MCF 10A (cell line): ENCODE data around the gene FNDC10. TPM values are rescaled to one million over a fixed set of nuclear protein-coding genes. Genes with fewer than 3 reads are reported as not detected.
"Not testable (repeated sequence)": the region's sequence is repeated elsewhere in the genome, so short reads cannot be mapped to it uniquely, and the experiment has no call there.

Experiments
- BruUV-seq: library from RNA; stranded (reverse); fragments of 400-500 nt; replicated peaks from 2 replicates; lab custom pipeline; 2021; lab: Mats Ljungman, UMichigan
- CTCF ChIA-PET: fragments of 300-600 bp; sonication (Branson Sonifier 250); formaldehyde crosslinking; extraction: SDS; loops from one replicate; lab custom pipeline; 2021; ENCODE audit warnings: antibody characterized with exemption, inconsistent platforms; lab: Yijun Ruan, JAX
- POLR2A ChIA-PET: fragments of 300-600, 350-650 bp; sonication (Branson Sonifier 250); formaldehyde crosslinking; extraction: SDS; loops from one replicate; lab custom pipeline; 2020; ENCODE audit warnings: antibody characterized with exemption, inconsistent platforms; lab: Yijun Ruan, JAX
- DNase-seq: peaks from one replicate; pipeline ENCODE4 v3.0.0-alpha.2; 2018; ENCODE audit not compliant: unreplicated experiment
- H3K27ac Mint-ChIP-seq: one replicate; pipeline ENCODE4 v1.8.0; 2022; ENCODE audit warnings: mild to moderate bottlenecking, low read depth, mixed read lengths; ENCODE audit not compliant: unreplicated experiment
- H3K27me3 Mint-ChIP-seq: one replicate; pipeline ENCODE4 v1.8.0; 2022; ENCODE audit warnings: mixed read lengths; ENCODE audit not compliant: insufficient read depth, unreplicated experiment
- H3K36me3 Mint-ChIP-seq: one replicate; pipeline ENCODE4 v1.8.0; 2022; ENCODE audit warnings: mild to moderate bottlenecking, moderate library complexity, mixed read lengths; ENCODE audit not compliant: insufficient read depth, unreplicated experiment
- H3K4me1 Mint-ChIP-seq: one replicate; pipeline ENCODE4 v1.8.0; 2022; ENCODE audit warnings: mixed read lengths; ENCODE audit not compliant: insufficient read depth, unreplicated experiment
- H3K4me3 Mint-ChIP-seq: one replicate; pipeline ENCODE4 v1.8.0; 2022; ENCODE audit warnings: mild to moderate bottlenecking, moderate library complexity, mixed read lengths; ENCODE audit not compliant: unreplicated experiment
- H3K9me3 Mint-ChIP-seq: one replicate; pipeline ENCODE4 v1.8.0; 2022; ENCODE audit warnings: mixed read lengths; ENCODE audit not compliant: unreplicated experiment
- intact Hi-C: fragments of 100-400 bp; cut with micrococcal nuclease; formaldehyde crosslinking; loops from 2 replicates; pipeline ENCODE4 v1.14.1; 2022
- total RNA-seq: library from RNA; stranded (reverse); gene quantifications from 2 replicates; pipeline ENCODE4 v1.2.3, GENCODE V29; 2022
- TF ChIP-seq, protein P1 (sequence below): fragments of 200-600 bp; IDR thresholded peaks from one replicate; pipeline ENCODE4 v1.8.0; 2022; ENCODE audit warnings: antibody characterized with exemption, mild to moderate bottlenecking; ENCODE audit not compliant: unreplicated experiment

FNDC10 gene
- total RNA-seq, 1 experiment from 2014 or later: 5.1 TPM

DNA sequence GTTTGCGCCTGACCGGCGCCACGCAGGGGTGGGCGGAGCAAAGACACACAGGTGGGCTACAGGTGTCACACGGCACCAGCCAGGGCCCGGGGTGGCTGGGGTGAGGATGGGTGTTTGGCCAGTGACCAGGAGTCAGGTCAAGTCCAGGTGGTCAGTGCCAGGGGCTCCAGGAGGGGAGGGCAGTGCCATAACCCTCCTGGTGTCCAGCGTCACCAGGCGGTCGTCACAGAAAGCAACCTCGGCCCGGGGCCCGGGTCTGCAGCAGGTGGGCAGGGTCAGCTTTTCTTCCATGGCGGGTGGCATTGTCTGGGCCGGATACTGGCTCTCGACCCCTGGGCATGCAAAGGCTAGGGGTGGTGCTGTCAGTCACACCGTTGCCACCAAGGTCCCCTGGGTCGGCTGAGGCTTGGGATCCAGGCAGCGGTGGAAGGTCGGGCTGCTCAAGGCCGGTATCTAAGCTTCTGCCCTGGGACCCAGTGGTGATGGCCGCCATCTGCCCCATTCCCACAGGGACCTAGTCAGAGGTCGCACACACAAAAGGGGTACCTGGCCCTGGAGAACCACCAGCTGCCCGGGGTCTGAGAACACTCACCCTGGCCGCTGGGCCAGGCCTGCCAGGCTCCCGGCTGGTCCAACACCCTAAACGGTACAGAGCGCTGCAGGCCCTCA, 1.8 kb downstream of the FNDC10 start:
- intact Hi-C loops: no loop called here
- CTCF ChIA-PET: interaction anchor here (0.5 to 0.6 kb wide), 4 partner anchors 10 to 398 kb away, joined by 3 to 4 read pairs (median 4); no protein-coding TSS in a partner anchor
- no peaks in the 10 kb centered on the region for H3K9me3 Mint-ChIP-seq
- H3K4me1 Mint-ChIP-seq: no peaks in the 10 kb centered on the region
- H3K36me3 Mint-ChIP-seq: no peaks in the 10 kb centered on the region
- BruUV-seq: no TSS peak
- no peak overlapping the region for H3K27ac Mint-ChIP-seq
- POLR2A ChIA-PET: interaction anchor here (0.7 to 1.1 kb wide), 2 partner anchors 22 to 26 kb away, joined by 3 to 6 read pairs; no protein-coding TSS in a partner anchor
- peak overlapping the region; percentile 62 for H3K4me3 Mint-ChIP-seq
- no peaks in the 10 kb centered on the region for H3K27me3 Mint-ChIP-seq
- TF ChIP-seq, protein P1, sequence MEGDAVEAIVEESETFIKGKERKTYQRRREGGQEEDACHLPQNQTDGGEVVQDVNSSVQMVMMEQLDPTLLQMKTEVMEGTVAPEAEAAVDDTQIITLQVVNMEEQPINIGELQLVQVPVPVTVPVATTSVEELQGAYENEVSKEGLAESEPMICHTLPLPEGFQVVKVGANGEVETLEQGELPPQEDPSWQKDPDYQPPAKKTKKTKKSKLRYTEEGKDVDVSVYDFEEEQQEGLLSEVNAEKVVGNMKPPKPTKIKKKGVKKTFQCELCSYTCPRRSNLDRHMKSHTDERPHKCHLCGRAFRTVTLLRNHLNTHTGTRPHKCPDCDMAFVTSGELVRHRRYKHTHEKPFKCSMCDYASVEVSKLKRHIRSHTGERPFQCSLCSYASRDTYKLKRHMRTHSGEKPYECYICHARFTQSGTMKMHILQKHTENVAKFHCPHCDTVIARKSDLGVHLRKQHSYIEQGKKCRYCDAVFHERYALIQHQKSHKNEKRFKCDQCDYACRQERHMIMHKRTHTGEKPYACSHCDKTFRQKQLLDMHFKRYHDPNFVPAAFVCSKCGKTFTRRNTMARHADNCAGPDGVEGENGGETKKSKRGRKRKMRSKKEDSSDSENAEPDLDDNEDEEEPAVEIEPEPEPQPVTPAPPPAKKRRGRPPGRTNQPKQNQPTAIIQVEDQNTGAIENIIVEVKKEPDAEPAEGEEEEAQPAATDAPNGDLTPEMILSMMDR: no peak
- DNase-seq: no peak

GRCh38 chr1:1597275-1597930, 2.5 kb downstream of the FNDC10 start:
- DNase-seq: no peak
- TF ChIP-seq, protein P1: peak; percentile 30

GRCh38 chr1:1596493-1597274, 3.3 kb downstream of the FNDC10 start:
- intact Hi-C loops: no loop called here
- H3K27ac Mint-ChIP-seq: no peak overlapping the region
- H3K36me3 Mint-ChIP-seq: no peaks in the 10 kb centered on the region
- H3K4me3 Mint-ChIP-seq: no peak overlapping the region
- POLR2A ChIA-PET: interaction anchor here (0.6 to 1.1 kb wide), 3 partner anchors 18 to 91 kb away, joined by 3 to 6 read pairs (median 3); no protein-coding TSS in a partner anchor
- CTCF ChIA-PET: no interaction called here
- no TSS peak for BruUV-seq
- TF ChIP-seq, protein P1: no peak
- H3K27me3 Mint-ChIP-seq: no peaks in the 10 kb centered on the region
- H3K4me1 Mint-ChIP-seq: no peaks in the 10 kb centered on the region
- no peak for DNase-seq
- H3K9me3 Mint-ChIP-seq: no peaks in the 10 kb centered on the region

More at GRCh38 chr1:1597275-1597930, 2.5 kb downstream of the FNDC10 start:
- Mint-ChIP-seq H3K4me1 (no peaks in the 10 kb centered on the region), H3K36me3 (no peaks in the 10 kb centered on the region), H3K9me3 (no peaks in the 10 kb centered on the region), H3K27me3 (no peaks in the 10 kb centered on the region), H3K4me3 (no peak overlapping the region), H3K27ac (no peak overlapping the region)
- intact Hi-C loops: no loop called here
- CTCF ChIA-PET: no interaction called here
- no TSS peak for BruUV-seq
- POLR2A ChIA-PET: interaction anchor here (0.7 to 1.1 kb wide), 3 partner anchors 17 to 25 kb away, joined by 3 to 6 read pairs (median 3); no protein-coding TSS in a partner anchor

GRCh38 chr1:1595341-1595740, 4.6 kb downstream of the FNDC10 start:
- H3K27ac Mint-ChIP-seq, BruUV-seq, DNase-seq, POLR2A ChIA-PET, H3K4me1 Mint-ChIP-seq, intact Hi-C loops, H3K4me3 Mint-ChIP-seq, H3K27me3 Mint-ChIP-seq, H3K9me3 Mint-ChIP-seq, H3K36me3 Mint-ChIP-seq, CTCF ChIA-PET: not testable (repeated sequence)
